Measurements from ENCODE around the gene C1orf210. TPM values are rescaled to one million over a fixed set of nuclear protein-coding genes. Genes with fewer than 3 reads are reported as not detected.

The C1orf210 gene
- total and polyA plus RNA-seq, 9 of the 15 experiments (the other 6 are each of a cell fraction or from before 2014, with no cell fraction given) = 0.21 TPM; not detected in 8

DNA sequence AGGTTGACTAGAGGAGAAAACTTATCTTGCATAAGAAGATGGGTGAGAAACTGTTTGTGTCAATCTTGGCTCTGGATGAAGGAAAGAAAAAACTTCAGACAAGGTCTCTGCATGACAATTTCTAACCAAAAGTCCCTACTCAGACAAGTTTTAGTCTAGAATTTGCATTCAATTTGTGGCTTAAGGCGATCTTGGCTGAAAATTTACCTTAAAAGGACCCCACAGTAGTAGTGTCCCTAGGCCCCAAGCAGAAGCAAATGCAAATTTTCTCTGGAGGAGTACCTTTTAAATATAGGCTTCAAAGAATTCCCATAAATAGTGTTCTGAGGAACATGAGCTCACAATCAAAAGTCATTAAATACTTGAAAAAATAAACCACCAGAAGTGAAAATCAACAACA is 33.2 kb downstream of the C1orf210 start (continued):
- TF ChIP-seq BCLAF1 (IDR thresholded peaks at IDR 0.05; ENCODE audit: borderline replicate concordance in 1 of 2, control insufficient read depth in 1 of 2, low read depth in 2 of 2, low read length in 1 of 2) (no peak), CEBPG (CRISPR knock-in tag; IDR thresholded peaks at IDR 0.05) (no peak), CEBPG (tag; conservative IDR thresholded peaks at IDR 0.05 in 1 of 2, IDR thresholded peaks at IDR 0.05 in 1 of 2) (no peak), POLR2G (IDR thresholded peaks at IDR 0.05; ENCODE audit: low read depth, low read length) (no peak), EGR1 (conservative IDR thresholded peaks at IDR 0.05) (no peak), SFPQ (IDR thresholded peaks at IDR 0.05; ENCODE audit: low read depth, low read length) (no peak), ZNF780A (CRISPR knock-in tag; IDR thresholded peaks at IDR 0.05) (no peak), ZNF146 (CRISPR knock-in tag; IDR thresholded peaks at IDR 0.05; ENCODE audit: unreplicated experiment) (no peak), SNRNP70 (optimal IDR thresholded peaks at IDR 0.05; ENCODE audit: low read depth, low read length) (no peak), ZNF253 (CRISPR knock-in tag; conservative IDR thresholded peaks at IDR 0.05) (no peak), XRCC4 (IDR thresholded peaks at IDR 0.05; ENCODE audit: extremely low read depth, insufficient read depth, insufficient read length) (no peak)
- TF ChIP-seq, protein P1, sequence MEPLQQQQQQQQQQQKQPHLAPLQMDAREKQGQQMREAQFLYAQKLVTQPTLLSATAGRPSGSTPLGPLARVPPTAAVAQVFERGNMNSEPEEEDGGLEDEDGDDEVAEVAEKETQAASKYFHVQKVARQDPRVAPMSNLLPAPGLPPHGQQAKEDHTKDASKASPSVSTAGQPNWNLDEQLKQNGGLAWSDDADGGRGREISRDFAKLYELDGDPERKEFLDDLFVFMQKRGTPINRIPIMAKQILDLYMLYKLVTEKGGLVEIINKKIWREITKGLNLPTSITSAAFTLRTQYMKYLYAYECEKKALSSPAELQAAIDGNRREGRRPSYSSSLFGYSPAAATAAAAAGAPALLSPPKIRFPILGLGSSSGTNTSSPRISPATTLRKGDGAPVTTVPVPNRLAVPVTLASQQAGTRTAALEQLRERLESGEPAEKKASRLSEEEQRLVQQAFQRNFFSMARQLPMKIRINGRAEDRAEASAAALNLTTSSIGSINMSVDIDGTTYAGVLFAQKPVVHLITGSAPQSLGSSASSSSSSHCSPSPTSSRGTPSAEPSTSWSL (CRISPR knock-in tag; IDR thresholded peaks at IDR 0.05; ENCODE audit: borderline replicate concordance) = no peak
